Prostate gland (tissue), 2 donors: ENCODE data around the gene SBNO2.
A peak's percentile ranks its signal among the peaks of the same experiment; 100 is the strongest.

Experiments
- CTCF ChIP-seq, 4 experiments: fragments of 200-600 bp in 2 of 4; fragments of 450-650 bp in 2 of 4; sonication (generic) in 2 of 4; IDR thresholded peaks; 1 replicate in 3 of 4; 2 replicates in 1 of 4; pipeline ENCODE4 v1.5.1; 2016 to 2019; ENCODE audit warnings: antibody characterized with exemption in 4 of 4, mild to moderate bottlenecking in 2 of 4, moderate library complexity in 2 of 4
- POLR2AphosphoS5 ChIP-seq: sonication (generic); formaldehyde crosslinking; IDR thresholded peaks from one replicate; pipeline ENCODE4 v1.6.1; 2017; ENCODE audit warnings: antibody characterized with exemption

DNA sequence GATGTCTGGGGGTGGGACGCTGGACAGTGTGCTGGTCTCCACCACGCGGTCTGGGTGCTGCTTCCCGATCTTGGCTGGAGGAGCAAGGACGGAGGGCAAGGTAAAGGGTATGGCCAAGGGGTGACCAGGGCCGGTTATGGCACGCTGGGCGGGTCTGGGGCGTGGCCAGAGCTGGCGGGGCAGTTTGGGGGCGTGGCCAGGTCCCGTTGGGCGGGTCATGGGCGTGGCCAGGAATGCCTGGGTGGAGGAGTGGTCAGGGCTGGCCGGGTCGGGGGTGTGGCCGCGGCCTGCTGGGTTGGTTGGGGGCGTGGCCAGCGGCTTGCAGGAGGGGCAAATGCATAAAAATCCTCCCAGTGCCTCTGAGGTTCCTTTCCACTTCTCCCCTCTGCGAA, 51.1 kb downstream of the SBNO2 start:
- TF ChIP-seq CTCF (IDR thresholded peaks at IDR 0.05) (no peak), POLR2AphosphoS5 (peak; percentile 15)
